NOMO-1 (cell line): ENCODE data around the gene ZNF644.
"Not testable (repeated sequence)": the region's sequence is repeated elsewhere in the genome, so short reads cannot be mapped to it uniquely, and the experiment has no call there.

Experiments
- DNase-seq, 2 experiments: peaks; one replicate each; lab custom pipeline; 2025; ENCODE audit not compliant: unreplicated experiment in 2 of 2; lab: John Stamatoyannopoulos, UW

The ZNF644 gene

DNA sequence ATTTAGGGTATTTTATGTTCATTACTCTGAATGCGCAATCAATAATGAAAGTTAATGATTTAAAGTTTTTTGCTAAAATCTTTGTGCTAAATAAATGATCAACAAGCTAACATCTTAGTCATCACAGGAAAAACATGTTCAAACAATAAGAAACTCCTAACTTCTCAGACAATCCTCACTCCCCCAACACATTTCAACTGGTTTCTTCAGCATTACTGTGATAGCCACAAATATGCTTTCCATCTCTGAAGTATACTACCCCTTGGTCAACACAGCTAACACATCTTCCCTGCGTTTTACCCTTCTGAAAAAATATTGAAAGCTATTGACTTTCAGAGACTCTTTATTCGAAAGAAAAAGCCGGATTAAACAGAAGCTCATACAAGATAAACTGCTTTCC lies 85.8 kb downstream of the ZNF644 start:
- DNase-seq = no peak

DNA sequence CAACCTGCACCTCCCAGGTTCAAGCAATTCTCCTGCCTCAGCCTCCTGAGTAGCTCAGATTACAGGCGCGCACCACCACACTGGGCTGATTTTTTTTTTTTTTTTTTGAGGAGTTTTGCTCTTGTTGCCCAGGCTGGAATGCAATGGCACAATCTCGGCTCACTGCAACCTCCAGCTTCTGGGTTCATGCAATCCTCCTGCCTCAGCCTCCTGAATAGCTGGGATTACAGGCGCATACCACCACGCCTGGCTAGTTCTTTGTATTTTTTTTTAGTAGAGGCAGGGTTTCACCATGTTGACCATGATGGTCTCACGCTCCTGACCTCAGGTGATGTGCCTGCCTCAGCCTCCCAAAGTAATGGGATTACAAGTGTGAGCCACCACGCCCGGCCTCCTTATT lies 93.6 kb downstream of the ZNF644 start:
- not testable (repeated sequence) for DNase-seq

DNA sequence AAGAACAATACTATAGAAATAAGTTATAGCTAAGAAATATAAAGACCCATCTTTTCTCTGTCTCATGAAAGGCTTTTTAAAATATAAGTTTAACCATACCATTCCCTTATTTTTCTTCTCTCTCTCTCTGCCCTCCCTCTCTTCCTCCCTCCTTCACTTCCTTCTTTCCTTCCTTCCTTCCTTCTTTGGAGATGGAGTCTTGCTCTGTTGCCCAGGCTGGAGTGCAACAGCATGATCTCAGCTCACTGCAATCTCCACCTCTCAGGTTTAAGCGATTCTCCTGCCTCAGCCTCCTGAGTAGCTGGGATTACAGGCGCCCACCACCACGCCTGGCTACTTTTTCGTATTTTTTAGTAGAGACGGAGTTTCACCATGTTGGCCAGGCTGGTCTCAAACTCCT lies 94.2 kb downstream of the ZNF644 start:
- DNase-seq = not testable (repeated sequence)

DNA sequence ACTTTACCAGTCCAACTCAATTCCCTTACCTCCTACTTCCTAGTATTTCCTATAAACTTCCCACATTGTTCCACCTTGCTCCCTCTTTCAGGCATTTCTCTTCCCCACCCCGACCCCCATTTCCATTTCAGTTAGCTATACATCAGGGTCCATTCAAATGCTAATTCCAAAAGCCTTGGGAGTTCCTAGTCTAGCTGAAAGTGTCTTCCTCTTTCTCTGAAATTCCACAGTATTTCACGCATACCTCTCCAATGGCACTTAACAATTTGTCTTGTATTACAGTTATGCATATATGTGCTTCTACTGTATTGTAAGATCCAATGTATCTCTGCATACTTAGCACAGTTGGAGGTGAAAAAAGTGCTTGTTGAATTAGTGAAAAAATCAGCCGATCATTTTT lies 94.9 kb downstream of the ZNF644 start:
- no peak for DNase-seq

DNA sequence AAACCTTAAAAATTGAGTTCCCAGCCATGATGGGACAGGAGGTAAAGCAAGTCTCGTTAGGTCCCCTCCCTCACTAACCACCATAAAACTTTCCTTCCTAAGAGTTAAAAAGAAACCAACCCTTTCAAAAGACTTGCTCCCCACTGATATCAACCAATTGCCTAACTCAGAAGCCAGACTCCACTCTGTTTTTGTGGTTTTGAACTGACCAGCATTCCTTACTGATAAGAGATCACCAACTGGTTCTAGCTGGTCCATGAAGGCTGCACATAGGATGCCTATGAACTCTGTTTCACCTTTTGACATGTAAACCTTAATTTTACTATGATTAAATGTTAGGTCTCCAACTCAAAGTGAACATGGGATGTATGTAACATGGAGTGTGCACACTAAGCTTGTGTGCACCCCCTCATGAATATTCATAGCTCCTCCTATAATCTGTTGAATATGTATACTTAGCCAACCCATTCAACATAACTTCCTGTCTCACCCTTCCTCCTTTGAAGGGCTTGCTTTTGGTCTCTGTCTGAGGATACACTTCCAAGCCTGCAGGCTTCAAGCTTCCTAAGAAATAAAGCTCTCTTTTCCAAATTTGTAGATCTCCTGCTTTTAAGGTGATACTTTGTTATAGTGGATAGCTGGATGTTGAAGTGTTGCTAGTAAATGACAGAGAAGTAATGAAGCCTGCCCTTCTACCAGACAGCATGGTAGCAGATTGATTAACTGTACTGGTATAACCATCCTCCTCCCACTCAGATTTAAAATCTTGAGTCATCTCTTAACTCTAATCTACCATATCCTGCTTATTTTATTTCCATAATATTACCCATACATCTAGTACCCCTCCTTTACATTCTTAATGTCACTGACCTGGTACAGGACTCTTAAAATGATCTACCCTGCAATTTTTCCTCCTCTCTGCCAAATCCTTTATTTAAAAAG lies 95.6 kb downstream of the ZNF644 start:
- no peak for DNase-seq

DNA sequence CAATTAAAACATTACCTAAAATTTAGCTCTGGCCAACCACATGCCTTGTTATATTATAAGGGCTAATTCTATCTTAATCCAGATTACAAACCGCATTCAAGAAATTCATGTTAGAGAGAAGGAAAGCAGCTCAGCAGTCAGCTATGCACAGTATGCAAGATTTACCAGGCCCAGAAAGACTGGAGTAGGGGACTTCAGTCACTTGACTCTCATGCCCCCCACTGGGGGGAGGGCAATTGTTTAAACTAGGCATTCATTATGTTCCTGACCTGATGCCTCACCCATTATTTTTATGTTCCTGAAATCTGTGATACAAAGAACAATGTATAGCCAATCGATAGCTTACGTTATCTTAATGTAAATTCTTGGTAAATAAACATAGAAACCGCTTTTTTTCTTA lies 96.9 kb downstream of the ZNF644 start:
- DNase-seq = no peak

DNA sequence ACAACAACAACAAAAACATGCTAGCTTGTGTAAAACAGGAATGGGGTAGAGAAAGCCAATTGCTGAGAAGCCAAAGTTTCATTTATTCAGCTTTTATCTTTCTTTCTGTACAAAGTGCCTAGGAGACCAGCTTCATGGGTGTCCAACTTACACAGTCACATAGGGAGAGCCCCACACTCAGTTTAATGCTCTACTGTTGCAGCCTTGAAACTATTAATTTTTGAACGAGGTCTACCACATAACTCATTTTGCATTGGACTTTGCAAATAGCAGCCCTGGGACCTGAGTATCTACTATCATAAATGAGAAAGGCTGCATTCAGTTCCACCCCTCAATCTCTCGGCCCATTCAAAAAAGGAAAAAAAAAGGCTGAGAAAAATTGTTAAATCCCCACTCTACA lies 98.8 kb downstream of the ZNF644 start:
- no peak for DNase-seq

DNA sequence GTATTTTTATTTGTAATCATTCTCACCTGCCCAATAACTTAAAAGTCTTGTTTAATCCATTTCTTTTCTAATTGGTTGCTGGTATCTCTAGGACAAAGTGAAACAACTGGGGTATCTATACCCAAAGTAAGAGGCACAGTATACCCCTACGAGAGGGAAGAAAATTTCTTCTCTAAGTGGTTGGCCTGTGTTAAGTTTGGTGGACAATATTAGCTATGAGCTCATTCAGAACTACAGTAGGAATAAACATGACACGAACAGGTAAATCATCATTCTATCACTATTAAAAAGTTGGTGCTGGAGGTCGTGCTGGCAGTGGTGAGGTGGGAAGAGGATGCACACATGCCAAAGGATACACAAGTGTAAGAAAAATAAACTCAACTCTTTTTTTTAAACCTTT lies 99.6 kb downstream of the ZNF644 start:
- DNase-seq = no peak

DNA sequence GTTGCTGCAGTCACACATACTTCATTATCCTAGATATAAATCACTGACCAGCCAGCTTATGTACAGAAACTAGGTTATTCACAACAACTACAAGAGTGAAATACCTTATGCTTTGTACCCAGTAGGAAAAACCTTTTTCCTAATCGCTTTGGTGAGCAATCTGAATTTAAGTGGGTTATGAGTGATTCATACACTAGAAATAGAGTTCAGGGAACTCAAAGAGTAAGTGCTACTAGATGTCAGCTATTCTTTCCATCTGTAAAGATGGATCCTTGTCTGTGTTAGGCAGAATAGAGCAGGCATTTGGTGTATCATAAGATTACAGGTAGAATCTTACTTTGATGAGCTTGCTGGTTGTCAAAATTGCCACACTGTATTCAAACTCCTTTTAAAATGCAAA lies 101.9 kb downstream of the ZNF644 start:
- DNase-seq = no peak

DNA sequence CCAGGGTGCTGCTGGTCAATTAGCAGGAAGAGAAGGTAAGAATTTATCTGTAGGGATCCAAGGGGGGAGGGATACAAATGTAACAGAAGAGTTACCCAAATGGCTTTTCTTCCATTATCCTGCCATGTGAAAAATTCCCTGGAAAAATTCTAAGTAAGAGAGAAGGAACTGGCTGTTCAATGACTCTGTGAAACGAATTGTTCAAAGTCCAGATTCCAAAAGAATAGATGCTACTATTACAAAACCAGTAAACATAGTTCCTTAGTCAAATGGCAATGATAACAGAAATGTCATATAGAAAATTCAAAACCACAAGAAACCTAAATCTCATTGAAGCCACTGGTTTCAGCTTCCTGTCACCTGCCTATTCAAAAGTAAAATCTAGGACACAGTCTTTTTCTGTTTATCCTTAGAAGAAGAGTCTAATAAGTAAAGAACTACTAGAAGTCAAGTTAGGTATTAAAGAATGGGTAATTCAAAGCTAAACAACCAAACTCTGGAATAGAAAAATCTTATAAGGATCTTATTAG lies 102.6 kb downstream of the ZNF644 start:
- no peak for DNase-seq

DNA sequence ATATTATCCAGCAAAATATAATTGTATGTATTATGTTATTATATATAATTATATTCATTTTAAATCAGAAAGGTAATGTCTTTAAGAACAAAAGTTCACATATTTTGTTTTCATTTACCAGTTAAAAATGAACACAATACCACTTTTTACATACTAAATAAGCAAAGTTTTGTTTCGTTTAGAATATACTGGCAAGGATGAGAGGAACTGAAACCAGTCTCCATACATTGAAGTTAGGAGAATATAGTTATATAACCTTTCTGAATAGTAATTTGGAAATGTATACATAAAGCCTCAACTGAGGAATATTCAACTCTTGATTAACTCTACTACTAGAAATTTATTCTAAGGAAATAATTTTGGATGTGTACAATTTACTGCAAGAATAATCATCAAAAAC lies 110.5 kb downstream of the ZNF644 start:
- no peak for DNase-seq

DNA sequence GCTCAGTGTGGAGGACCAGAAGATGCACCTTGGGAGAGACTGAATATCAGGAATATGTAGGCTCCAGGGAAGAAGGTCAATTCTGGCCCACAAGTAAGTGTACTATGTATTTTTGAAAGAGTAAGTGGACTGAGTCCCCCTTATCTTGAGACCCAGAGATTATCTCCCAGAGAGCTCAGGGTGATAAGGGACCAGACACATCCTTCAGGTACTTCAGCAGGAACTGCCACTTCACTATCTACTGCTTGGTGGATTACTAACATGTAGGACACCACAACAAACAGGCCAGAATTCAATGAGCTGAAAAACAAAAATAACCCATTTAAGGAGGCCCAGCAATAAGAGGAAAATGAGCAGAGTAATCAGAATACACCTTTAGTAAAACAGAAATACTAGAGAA lies 119.2 kb downstream of the ZNF644 start:
- DNase-seq = no peak

DNA sequence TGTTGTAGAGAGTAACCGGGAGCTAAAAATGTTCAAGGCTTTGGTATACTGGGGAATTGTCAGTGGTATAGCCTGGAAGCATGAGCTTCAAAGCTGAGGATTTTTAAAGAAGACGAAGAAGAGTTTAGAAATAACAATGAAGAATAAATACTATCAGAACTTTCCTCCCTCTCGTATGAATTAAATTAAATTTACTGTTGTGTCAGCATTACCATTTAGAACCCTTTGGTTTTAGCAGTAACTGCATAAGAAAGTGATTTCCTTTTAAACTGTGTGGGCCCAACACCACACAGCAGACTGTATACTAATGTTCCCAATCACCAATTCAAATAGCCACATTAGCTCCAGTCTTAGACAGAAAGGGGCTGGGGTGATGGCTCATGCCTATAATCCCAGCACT lies 122.6 kb downstream of the ZNF644 start:
- no peak for DNase-seq

DNA sequence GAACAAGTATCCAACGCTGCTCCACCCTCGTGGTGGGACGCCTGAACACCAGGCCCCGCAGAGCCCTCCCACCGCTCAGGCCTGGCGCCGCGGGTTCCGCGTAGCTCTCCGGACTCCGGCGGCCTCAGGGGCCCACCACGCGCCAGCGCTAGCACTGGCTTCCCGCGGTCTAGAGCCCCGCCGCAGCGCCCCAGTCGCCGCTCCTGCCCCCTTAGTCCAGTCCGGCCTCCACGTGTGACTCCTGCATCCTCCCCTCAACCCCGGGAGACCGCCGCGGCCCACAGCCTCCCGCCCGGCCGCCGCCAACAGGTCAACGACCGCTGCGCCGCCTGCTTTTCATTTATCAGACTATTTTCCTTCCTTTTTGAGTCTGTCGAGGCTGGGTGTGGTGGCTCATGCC lies 128.2 kb downstream of the ZNF644 start:
- not testable (repeated sequence) for DNase-seq

DNA sequence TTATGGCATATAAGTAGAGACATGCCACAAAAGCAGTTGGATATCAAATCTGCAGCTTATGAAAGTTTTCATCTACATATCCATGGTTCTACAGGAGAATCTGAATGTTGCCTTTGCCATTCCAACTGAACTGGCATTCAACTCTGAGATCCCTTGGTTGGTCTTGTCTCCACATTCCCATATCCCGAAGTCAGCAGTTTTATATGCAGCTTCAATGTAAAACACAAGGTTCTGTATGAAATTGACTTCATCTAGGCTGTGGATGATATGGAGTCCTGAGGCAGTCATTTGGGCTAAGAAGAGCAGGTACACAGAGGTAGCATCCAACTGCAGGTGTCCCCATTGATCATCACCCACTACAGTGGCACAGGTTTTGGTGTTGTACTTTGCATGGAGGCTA lies 129.0 kb downstream of the ZNF644 start:
- DNase-seq = not testable (repeated sequence)

DNA sequence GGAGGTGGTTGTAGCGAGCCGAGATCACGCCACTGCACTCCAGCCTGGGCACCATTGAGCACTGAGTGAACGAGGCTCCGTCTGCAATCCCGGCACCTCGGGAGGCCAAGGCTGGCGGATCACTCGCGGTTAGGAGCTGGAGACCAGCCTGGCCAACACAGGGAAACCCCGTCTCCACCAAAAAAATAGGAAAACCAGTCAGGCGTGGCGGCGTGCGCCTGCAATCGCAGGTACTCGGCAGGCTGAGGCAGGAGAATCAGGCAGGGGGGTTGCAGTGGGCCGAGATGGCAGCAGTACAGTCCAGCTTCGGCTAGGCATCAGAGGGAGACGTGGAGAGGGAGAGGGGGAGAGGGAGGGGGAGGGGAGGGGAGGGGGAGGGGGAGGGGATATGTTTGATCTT lies 129.6 kb downstream of the ZNF644 start:
- not testable (repeated sequence) for DNase-seq

DNA sequence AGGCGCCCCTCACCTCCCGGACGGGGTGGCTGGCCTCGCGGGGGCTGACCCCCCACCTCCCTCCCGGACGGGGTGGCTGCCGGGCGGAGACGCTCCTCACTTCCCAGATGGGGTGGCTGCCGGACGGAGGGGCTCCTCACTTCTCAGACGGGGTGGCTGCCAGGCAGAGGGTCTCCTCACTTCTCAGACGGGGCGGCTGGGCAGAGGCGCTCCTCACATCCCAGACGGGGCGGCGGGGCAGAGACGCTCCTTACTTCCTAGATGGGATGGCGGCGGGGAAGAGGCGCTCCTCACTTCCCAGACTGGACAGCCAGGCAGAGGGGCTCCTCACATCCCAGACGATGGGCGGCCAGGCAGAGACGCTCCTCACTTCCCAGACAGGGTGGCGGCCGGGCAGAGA lies 130.1 kb downstream of the ZNF644 start:
- not testable (repeated sequence) for DNase-seq

DNA sequence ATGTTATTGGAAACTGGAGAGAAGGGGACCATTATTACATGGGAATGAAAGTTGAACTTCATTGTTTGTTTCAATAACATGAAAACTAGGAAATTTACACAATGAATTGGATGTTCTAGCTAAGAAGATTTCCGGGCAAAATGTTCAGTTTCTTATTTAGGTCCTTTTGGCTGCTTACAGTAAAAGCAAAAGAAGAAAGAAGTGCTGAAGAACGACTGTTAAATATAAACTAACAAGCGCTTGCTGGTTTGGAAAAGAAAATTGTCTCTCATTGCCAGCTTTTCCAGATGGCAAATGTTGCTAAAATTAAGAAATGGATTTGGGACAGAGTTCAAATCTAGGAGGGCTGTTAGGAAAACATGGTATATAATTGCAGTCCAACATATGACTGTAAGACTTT lies 139.6 kb downstream of the ZNF644 start:
- DNase-seq = no peak

DNA sequence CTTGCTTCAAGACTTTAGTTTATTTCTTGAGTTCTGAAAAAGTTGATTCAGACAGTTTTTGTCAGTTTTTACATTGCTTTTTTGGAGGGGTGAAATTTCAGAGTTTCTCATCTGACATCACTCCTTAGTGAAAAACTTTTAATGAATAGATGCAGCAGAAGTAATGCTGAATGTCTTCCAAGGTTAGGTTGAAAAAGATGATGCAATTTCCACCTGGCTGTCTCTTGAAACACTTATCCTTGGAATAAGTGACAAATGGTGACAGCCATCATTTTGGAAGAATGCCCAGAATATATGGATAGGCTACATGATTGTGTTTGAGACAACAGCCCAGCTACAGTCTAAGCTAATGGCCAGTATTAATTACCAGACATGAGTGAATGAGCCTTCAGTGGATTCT lies 140.8 kb downstream of the ZNF644 start:
- no peak for DNase-seq

DNA sequence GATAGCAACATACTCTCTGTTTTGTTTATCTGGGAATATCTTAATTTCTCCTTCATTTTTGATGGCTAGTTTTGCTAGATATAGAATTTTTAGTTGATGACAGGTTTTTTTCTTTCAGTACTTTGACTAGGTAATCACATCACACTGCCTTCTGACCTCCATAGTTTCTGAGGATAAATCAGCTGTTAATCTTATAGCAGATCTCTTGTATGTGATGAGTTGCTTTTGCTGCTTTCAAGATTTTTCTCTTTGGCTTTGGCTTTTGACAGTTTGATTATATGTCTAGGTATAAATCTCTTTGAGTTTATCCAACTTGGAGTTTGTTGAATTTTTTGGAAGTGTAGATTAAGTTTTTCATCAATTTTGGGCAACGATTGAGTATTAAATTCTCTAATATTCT lies 142.6 kb downstream of the ZNF644 start:
- DNase-seq = no peak

DNA sequence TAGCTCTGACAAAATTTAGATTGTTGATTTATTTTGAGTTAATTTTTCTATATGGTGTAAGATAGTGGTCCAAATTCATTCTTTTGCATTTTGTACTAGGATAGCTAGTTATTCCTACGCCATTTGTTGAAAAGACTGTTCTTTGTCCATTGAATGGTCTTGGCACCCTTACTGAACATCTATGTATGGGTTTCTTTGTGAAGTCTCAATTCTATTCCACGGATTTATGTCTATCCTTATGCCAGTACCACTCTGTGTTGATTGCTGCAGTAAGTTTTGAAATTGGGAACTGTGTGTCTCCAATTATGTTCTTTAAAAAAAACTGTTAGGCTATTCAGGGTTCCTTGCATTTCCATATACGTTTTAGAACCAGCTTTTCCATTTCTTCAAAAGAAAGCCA lies 145.7 kb downstream of the ZNF644 start:
- DNase-seq = no peak
